H54 (cell line): Measurements from ENCODE around the gene SKI.

Source experiments
- DNase-seq: peaks from one replicate; pipeline ENCODE4 v3.0.0; 2011; ENCODE audit warnings: low spot score, mixed read lengths; ENCODE audit not compliant: insufficient read length
- FAIRE-seq: peaks from 3 replicates; lab custom pipeline; 2011; peaks lifted over from hg19 to GRCh38; lab: Jason Lieb, UNC
- POLR2A ChIP-seq: IDR thresholded peaks from 2 replicates; pipeline ENCODE4 v1.6.1; 2011; ENCODE audit warnings: low read depth, mild to moderate bottlenecking, low read length

SKI gene

GRCh38 chr1:2348346-2349325, 120.5 kb downstream of the SKI start:
- no peak for TF ChIP-seq POLR2A
- DNase-seq (no peak), FAIRE-seq (no peak)

- no peak for TF ChIP-seq POLR2A
- FAIRE-seq (no peak), DNase-seq (no peak)
Measured at GRCh38 chr1:2349806-2350205, 121.7 kb downstream of the SKI start.

- TF ChIP-seq POLR2A: no peak
- FAIRE-seq (no peak), DNase-seq (no peak)
Measured at GRCh38 chr1:2350501-2350900, 122.4 kb downstream of the SKI start.

GRCh38 chr1:2350911-2351655, 123.0 kb downstream of the SKI start:
- FAIRE-seq: no peak
- no peak for TF ChIP-seq POLR2A
- DNase-seq: no peak

- FAIRE-seq (no peak), DNase-seq (no peak)
- no peak for TF ChIP-seq POLR2A
Measured at GRCh38 chr1:2351723-2352122, 123.6 kb downstream of the SKI start.

GRCh38 chr1:2352341-2352896, 124.3 kb downstream of the SKI start:
- FAIRE-seq (no peak), DNase-seq (no peak)
- no peak for TF ChIP-seq POLR2A

GRCh38 chr1:2352897-2353550, 124.9 kb downstream of the SKI start:
- no peak for TF ChIP-seq POLR2A
- DNase-seq: no peak
- no peak for FAIRE-seq

- TF ChIP-seq POLR2A: no peak
- FAIRE-seq: no peak
- no peak for DNase-seq
Measured at GRCh38 chr1:2353551-2354438, 125.7 kb downstream of the SKI start.

- no peak for TF ChIP-seq POLR2A
- DNase-seq (no peak), FAIRE-seq (no peak)
Measured at GRCh38 chr1:2354511-2355372, 126.6 kb downstream of the SKI start.

GRCh38 chr1:2355373-2356261, 127.5 kb downstream of the SKI start:
- DNase-seq: no peak
- no peak for TF ChIP-seq POLR2A
- no peak for FAIRE-seq

- DNase-seq: no peak
- FAIRE-seq: no peak
- TF ChIP-seq POLR2A: no peak
Measured at GRCh38 chr1:2356401-2356800, 128.3 kb downstream of the SKI start.
